ENCODE results near the gene DYNLL1. TPM values are rescaled to one million over a fixed set of nuclear protein-coding genes. Genes with fewer than 3 reads are reported as not detected.
"Not testable (repeated sequence)": the region's sequence is repeated elsewhere in the genome, so short reads cannot be mapped to it uniquely, and the experiment has no call there.

The DYNLL1 gene
- 1,000 to 10,000 TPM; 1,023 to 1,071 TPM for polyA plus RNA-seq

- Histone ChIP-seq H3K36me3 (ENCODE audit: control insufficient read depth in 2 of 2, insufficient read depth in 2 of 2, low read length in 1 of 2) (peaks cover 5 to 7% of the 10 kb centered on the region in 2 donors), H3K4me1 (ENCODE audit: control insufficient read depth in 2 of 2, insufficient read depth in 2 of 2, low read length in 1 of 2) (peaks cover 0 to 3% of the 10 kb centered on the region in 2 donors), H3K27ac (ENCODE audit: low read depth in 2 of 2, low read length in 1 of 2) (peak within 1 kb of the TSS; percentile 89 to 93), H3K27me3 (ENCODE audit: control insufficient read depth in 1 of 2, insufficient read depth in 2 of 2, low read length in 2 of 2) (no peaks in the 10 kb centered on the region), H3K9me3 (ENCODE audit: control insufficient read depth in 2 of 2, insufficient read depth in 1 of 2, low read depth in 1 of 2, low read length in 1 of 2) (no peaks in the 10 kb centered on the region), H3K4me3 (ENCODE audit: low read depth in 1 of 2, low read length in 2 of 2) (peak within 1 kb of the TSS; percentile 77 to 93)
- 0 to 1% methylated on average over 52 to 53 of the region's 53 CpGs for WGBS, 2 donors
Measured at GRCh38 chr12:120495731-120496412, at the start of gene DYNLL1. TSS of gene DYNLL1 (plus strand) at chr12:120496113. CDS start at chr12:120496422, 309 bp downstream.

- H3K4me1 ChIP-seq (ENCODE audit: control insufficient read depth in 2 of 2, insufficient read depth in 2 of 2, low read length in 1 of 2); H3K27me3 ChIP-seq (ENCODE audit: control insufficient read depth in 1 of 2, insufficient read depth in 2 of 2, low read length in 2 of 2); H3K36me3 ChIP-seq (ENCODE audit: control insufficient read depth in 2 of 2, insufficient read depth in 2 of 2, low read length in 1 of 2); H3K9me3 ChIP-seq (ENCODE audit: control insufficient read depth in 2 of 2, insufficient read depth in 1 of 2, low read depth in 1 of 2, low read length in 1 of 2): not testable (repeated sequence)
- H3K27ac ChIP-seq (ENCODE audit: low read depth in 2 of 2, low read length in 1 of 2), result peak overlapping the region; percentile 91 to 93
- 6 to 8% methylated on average over 17 of the region's 17 CpGs for WGBS, 2 donors
- peak overlapping the region; percentile 68 to 99 for H3K4me3 ChIP-seq (ENCODE audit: low read depth in 1 of 2, low read length in 2 of 2)
Measured at GRCh38 chr12:120446844-120447178, 49.1 kb upstream of the DYNLL1 start.

- WGBS, 2 donors, result 93 to 94% methylated on average over 4 of the region's 4 CpGs
- H3K4me1 ChIP-seq (ENCODE audit: control insufficient read depth in 2 of 2, insufficient read depth in 2 of 2, low read length in 1 of 2), result peaks cover 0 to 4% of the 10 kb centered on the region in 2 donors
- H3K9me3 ChIP-seq (ENCODE audit: control insufficient read depth in 2 of 2, insufficient read depth in 1 of 2, low read depth in 1 of 2, low read length in 1 of 2), result no peaks in the 10 kb centered on the region
- H3K4me3 ChIP-seq (ENCODE audit: low read depth in 1 of 2, low read length in 2 of 2), result no peak overlapping the region
- peaks cover 3 to 4% of the 10 kb centered on the region in 2 donors for H3K36me3 ChIP-seq (ENCODE audit: control insufficient read depth in 2 of 2, insufficient read depth in 2 of 2, low read length in 1 of 2)
- no peaks in the 10 kb centered on the region for H3K27me3 ChIP-seq (ENCODE audit: control insufficient read depth in 1 of 2, insufficient read depth in 2 of 2, low read length in 2 of 2)
- no peak overlapping the region for H3K27ac ChIP-seq (ENCODE audit: low read depth in 2 of 2, low read length in 1 of 2)
Measured at GRCh38 chr12:120447992-120448391, 47.9 kb upstream of the DYNLL1 start.

GRCh38 chr12:120452524-120452923 lies 43.4 kb upstream of the DYNLL1 start:
- H3K36me3 ChIP-seq (ENCODE audit: control insufficient read depth in 2 of 2, insufficient read depth in 2 of 2, low read length in 1 of 2), result peaks cover 5 to 16% of the 10 kb centered on the region in 2 donors
- WGBS, 2 donors, result 71 to 87% methylated on average over 5 of the region's 5 CpGs
- not testable (repeated sequence) for H3K27ac ChIP-seq (ENCODE audit: low read depth in 2 of 2, low read length in 1 of 2); H3K27me3 ChIP-seq (ENCODE audit: control insufficient read depth in 1 of 2, insufficient read depth in 2 of 2, low read length in 2 of 2); H3K9me3 ChIP-seq (ENCODE audit: control insufficient read depth in 2 of 2, insufficient read depth in 1 of 2, low read depth in 1 of 2, low read length in 1 of 2); H3K4me1 ChIP-seq (ENCODE audit: control insufficient read depth in 2 of 2, insufficient read depth in 2 of 2, low read length in 1 of 2); H3K4me3 ChIP-seq (ENCODE audit: low read depth in 1 of 2, low read length in 2 of 2)

- H3K36me3 ChIP-seq (ENCODE audit: control insufficient read depth in 2 of 2, insufficient read depth in 2 of 2, low read length in 1 of 2), result peaks cover 5 to 18% of the 10 kb centered on the region in 2 donors
- 79 to 95% methylated on average over 3 of the region's 3 CpGs for WGBS, 2 donors
Measured at GRCh38 chr12:120453060-120453750, 42.7 kb upstream of the DYNLL1 start.

GRCh38 chr12:120453977-120454376 lies 41.9 kb upstream of the DYNLL1 start:
- no peaks in the 10 kb centered on the region for H3K27me3 ChIP-seq (ENCODE audit: control insufficient read depth in 1 of 2, insufficient read depth in 2 of 2, low read length in 2 of 2)
- H3K27ac ChIP-seq (ENCODE audit: low read depth in 2 of 2, low read length in 1 of 2), result no peak overlapping the region
- H3K4me3 ChIP-seq (ENCODE audit: low read depth in 1 of 2, low read length in 2 of 2), result no peak overlapping the region
- no peaks in the 10 kb centered on the region for H3K4me1 ChIP-seq (ENCODE audit: control insufficient read depth in 2 of 2, insufficient read depth in 2 of 2, low read length in 1 of 2)
- whole genome bisulfite sequencing, 2 donors, result 58 to 71% methylated on average over 4 of the region's 4 CpGs
- H3K9me3 ChIP-seq (ENCODE audit: control insufficient read depth in 2 of 2, insufficient read depth in 1 of 2, low read depth in 1 of 2, low read length in 1 of 2), result no peaks in the 10 kb centered on the region
- H3K36me3 ChIP-seq (ENCODE audit: control insufficient read depth in 2 of 2, insufficient read depth in 2 of 2, low read length in 1 of 2), result peaks cover 5 to 21% of the 10 kb centered on the region in 2 donors

More at GRCh38 chr12:120453060-120453750, 42.7 kb upstream of the DYNLL1 start:
- Histone ChIP-seq H3K27me3 (ENCODE audit: control insufficient read depth in 1 of 2, insufficient read depth in 2 of 2, low read length in 2 of 2) (no peaks in the 10 kb centered on the region), H3K4me1 (ENCODE audit: control insufficient read depth in 2 of 2, insufficient read depth in 2 of 2, low read length in 1 of 2) (no peaks in the 10 kb centered on the region), H3K4me3 (ENCODE audit: low read depth in 1 of 2, low read length in 2 of 2) (no peak overlapping the region), H3K9me3 (ENCODE audit: control insufficient read depth in 2 of 2, insufficient read depth in 1 of 2, low read depth in 1 of 2, low read length in 1 of 2) (no peaks in the 10 kb centered on the region), H3K27ac (ENCODE audit: low read depth in 2 of 2, low read length in 1 of 2) (no peak overlapping the region)

GRCh38 chr12:120455302-120455701 lies 40.6 kb upstream of the DYNLL1 start:
- WGBS, 2 donors, result 84 to 89% methylated on average over 7 of the region's 7 CpGs

GRCh38 chr12:120457133-120457532 lies 38.8 kb upstream of the DYNLL1 start:
- H3K36me3 ChIP-seq (ENCODE audit: control insufficient read depth in 2 of 2, insufficient read depth in 2 of 2, low read length in 1 of 2), result peaks cover 13 to 29% of the 10 kb centered on the region in 2 donors
- H3K4me1 ChIP-seq (ENCODE audit: control insufficient read depth in 2 of 2, insufficient read depth in 2 of 2, low read length in 1 of 2), result no peaks in the 10 kb centered on the region
- WGBS, 2 donors, result 80 to 81% methylated on average over 6 of the region's 6 CpGs

More at GRCh38 chr12:120455302-120455701, 40.6 kb upstream of the DYNLL1 start:
- H3K36me3 ChIP-seq (ENCODE audit: control insufficient read depth in 2 of 2, insufficient read depth in 2 of 2, low read length in 1 of 2), result peaks cover 12 to 27% of the 10 kb centered on the region in 2 donors
- no peaks in the 10 kb centered on the region for H3K9me3 ChIP-seq (ENCODE audit: control insufficient read depth in 2 of 2, insufficient read depth in 1 of 2, low read depth in 1 of 2, low read length in 1 of 2)
- no peaks in the 10 kb centered on the region for H3K4me1 ChIP-seq (ENCODE audit: control insufficient read depth in 2 of 2, insufficient read depth in 2 of 2, low read length in 1 of 2)
- H3K27ac ChIP-seq (ENCODE audit: low read depth in 2 of 2, low read length in 1 of 2), result no peak overlapping the region
- H3K4me3 ChIP-seq (ENCODE audit: low read depth in 1 of 2, low read length in 2 of 2), result no peak overlapping the region
- H3K27me3 ChIP-seq (ENCODE audit: control insufficient read depth in 1 of 2, insufficient read depth in 2 of 2, low read length in 2 of 2), result no peaks in the 10 kb centered on the region

GRCh38 chr12:120460157-120460556 lies 35.8 kb upstream of the DYNLL1 start:
- peaks cover 27 to 48% of the 10 kb centered on the region in 2 donors for H3K36me3 ChIP-seq (ENCODE audit: control insufficient read depth in 2 of 2, insufficient read depth in 2 of 2, low read length in 1 of 2)
- H3K4me1 ChIP-seq (ENCODE audit: control insufficient read depth in 2 of 2, insufficient read depth in 2 of 2, low read length in 1 of 2), result no peaks in the 10 kb centered on the region
- H3K9me3 ChIP-seq (ENCODE audit: control insufficient read depth in 2 of 2, insufficient read depth in 1 of 2, low read depth in 1 of 2, low read length in 1 of 2), result no peaks in the 10 kb centered on the region
- H3K4me3 ChIP-seq (ENCODE audit: low read depth in 1 of 2, low read length in 2 of 2), result no peak overlapping the region
- 86 to 94% methylated on average over 3 of the region's 3 CpGs for WGBS, 2 donors
- H3K27me3 ChIP-seq (ENCODE audit: control insufficient read depth in 1 of 2, insufficient read depth in 2 of 2, low read length in 2 of 2), result no peaks in the 10 kb centered on the region
- H3K27ac ChIP-seq (ENCODE audit: low read depth in 2 of 2, low read length in 1 of 2), result no peak overlapping the region

More at GRCh38 chr12:120457133-120457532, 38.8 kb upstream of the DYNLL1 start:
- no peaks in the 10 kb centered on the region for H3K9me3 ChIP-seq (ENCODE audit: control insufficient read depth in 2 of 2, insufficient read depth in 1 of 2, low read depth in 1 of 2, low read length in 1 of 2)
- H3K27me3 ChIP-seq (ENCODE audit: control insufficient read depth in 1 of 2, insufficient read depth in 2 of 2, low read length in 2 of 2), result no peaks in the 10 kb centered on the region
- no peak overlapping the region for H3K27ac ChIP-seq (ENCODE audit: low read depth in 2 of 2, low read length in 1 of 2)
- H3K4me3 ChIP-seq (ENCODE audit: low read depth in 1 of 2, low read length in 2 of 2), result no peak overlapping the region
